Measurements from ENCODE around the gene DUSP7.

- TF ChIP-seq CTCF (conservative IDR thresholded peaks at IDR 0.05; ENCODE audit: low read depth, low read length) (peak; percentile 40; the same call in 1 of the 2 replicates), EZH2phosphoT487 (IDR thresholded peaks at IDR 0.05; ENCODE audit: borderline replicate concordance, low read length) (no peak)
Measured at GRCh38 chr3:52004163-52004787, 52.1 kb downstream of the DUSP7 start.
